Brain pericyte (primary cell): ENCODE measurements around the gene BRI3.

Experiments used
- DNase-seq: peaks from one replicate; pipeline ENCODE4 v3.0.0-alpha.2; 2012; ENCODE audit warnings: low read depth, low spot score

Gene BRI3, protein sequence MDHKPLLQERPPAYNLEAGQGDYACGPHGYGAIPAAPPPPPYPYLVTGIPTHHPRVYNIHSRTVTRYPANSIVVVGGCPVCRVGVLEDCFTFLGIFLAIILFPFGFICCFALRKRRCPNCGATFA

DNA sequence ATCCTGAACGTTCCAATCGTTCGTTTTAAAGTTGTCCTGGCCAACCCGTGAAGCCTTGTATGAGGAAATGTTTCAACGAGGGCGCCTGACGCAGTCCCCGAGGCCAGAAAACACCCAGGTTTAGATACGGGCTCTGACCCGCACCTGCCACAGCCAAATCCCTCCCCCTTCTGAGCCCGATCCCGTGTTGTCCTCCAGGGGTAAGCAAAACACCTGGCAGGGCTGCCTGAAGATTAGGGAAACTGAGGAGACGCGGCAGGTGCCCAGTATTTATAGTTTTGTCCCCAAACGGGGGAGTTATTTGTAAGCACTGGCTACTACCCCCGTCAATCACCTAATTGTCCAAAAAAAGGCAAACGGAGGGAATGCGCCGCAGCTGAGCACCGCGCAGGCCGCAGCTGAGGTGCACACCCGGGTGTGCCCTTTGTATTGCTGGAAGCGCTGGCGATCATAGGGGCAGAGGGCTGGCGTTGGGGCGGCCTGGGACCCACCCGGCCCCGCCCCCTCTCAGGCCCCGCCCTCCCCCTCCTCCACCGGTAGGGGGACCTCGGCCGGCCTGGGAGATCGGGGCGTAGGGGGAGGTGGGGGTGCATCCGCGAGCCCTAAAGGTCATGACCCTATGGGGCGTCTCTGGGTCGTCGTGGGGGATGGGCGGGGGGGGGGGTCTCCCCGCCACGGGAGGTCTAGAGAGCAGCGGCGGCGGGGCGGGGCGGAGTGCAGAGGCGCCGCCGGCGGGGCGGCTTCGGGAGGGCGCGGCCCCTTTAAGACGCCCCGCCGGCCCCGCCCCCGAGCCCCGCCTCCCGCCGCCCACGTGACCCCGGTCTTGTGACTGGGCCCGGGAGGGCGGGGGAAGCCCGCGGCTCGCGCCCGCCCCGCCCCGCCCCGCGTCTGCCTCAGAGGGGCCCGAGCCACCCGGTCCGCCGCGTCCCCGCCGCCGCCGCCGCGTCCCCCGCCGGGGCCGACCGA lies at the start of gene BRI3:
BRI3 (plus strand) TSS at position 896 of the 966 bp plus-strand sequence. CDS start 110 bp downstream, outside the sequence.
- no peak for DNase-seq

GRCh38 chr7:98232263-98232585 lies 49.3 kb upstream of the BRI3 start:
- no peak for DNase-seq

GRCh38 chr7:98232799-98233198 lies 48.7 kb upstream of the BRI3 start:
- no peak for DNase-seq

- no peak for DNase-seq
Measured at GRCh38 chr7:98233219-98234070, 48.0 kb upstream of the BRI3 start.

GRCh38 chr7:98234429-98235147 lies 46.9 kb upstream of the BRI3 start:
- no peak for DNase-seq

- DNase-seq = no peak
Measured at GRCh38 chr7:98235901-98236300, 45.6 kb upstream of the BRI3 start.

DNA sequence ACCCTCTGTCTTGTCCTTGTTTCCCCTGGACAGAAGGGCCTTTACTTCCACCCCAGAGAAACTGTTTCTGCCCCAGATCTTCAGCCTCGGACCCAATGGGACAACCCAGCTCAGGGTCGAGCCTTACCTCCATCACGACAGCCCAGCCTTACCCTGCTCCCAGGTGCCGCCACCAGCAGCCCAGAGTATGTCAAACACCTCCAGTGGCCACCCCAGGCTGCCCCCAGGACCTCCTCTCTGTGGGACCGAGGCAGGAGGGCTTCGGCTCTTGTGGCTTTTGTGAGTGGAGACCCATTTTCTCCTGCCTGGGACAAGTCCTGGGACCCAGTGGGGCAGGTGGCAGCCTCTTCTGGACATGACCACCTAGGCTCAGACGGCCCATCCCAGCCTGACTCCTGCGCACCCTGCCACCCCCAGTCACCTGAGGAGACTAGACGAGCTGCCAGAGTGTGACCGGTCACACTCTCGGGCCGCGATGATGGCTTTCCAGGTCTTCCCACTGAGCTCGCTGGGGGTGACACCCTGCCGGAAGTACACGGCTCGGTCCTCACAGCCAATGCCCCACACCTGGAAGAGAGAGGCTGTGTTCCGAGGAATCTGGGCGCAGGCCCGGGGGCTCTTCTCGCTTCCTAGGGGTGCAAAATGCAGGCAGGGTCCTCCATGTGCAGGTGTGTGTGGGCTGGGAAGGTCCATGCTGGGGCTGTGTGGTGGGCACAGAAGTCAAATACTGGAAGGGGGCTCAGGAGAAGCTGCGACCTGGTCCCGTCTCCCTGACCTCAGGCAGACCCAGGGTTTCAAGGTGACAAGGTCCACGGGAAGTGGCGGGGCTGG lies 44.9 kb upstream of the BRI3 start:
- DNase-seq = no peak

- no peak for DNase-seq
Measured at GRCh38 chr7:98238076-98238475, 43.4 kb upstream of the BRI3 start.

DNA sequence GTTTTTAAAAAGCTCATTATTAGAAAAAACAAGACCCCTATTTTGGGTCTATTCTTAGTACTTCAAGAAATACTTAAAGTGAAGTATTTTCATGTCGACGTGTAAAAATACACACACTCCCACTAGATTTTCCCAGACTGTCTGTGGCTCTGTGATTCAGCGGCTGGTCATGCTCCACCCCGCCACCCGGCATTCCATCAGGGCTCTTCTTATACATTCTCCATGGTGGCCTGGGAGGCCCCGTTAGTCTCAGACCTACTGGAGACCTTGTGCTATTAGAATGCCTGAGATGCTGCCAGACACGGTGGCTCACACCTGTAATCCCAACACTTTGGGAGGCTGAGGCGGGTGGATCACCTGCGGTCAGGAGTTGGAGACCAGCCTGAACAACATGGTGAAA lies 42.5 kb upstream of the BRI3 start:
- no peak for DNase-seq

DNA sequence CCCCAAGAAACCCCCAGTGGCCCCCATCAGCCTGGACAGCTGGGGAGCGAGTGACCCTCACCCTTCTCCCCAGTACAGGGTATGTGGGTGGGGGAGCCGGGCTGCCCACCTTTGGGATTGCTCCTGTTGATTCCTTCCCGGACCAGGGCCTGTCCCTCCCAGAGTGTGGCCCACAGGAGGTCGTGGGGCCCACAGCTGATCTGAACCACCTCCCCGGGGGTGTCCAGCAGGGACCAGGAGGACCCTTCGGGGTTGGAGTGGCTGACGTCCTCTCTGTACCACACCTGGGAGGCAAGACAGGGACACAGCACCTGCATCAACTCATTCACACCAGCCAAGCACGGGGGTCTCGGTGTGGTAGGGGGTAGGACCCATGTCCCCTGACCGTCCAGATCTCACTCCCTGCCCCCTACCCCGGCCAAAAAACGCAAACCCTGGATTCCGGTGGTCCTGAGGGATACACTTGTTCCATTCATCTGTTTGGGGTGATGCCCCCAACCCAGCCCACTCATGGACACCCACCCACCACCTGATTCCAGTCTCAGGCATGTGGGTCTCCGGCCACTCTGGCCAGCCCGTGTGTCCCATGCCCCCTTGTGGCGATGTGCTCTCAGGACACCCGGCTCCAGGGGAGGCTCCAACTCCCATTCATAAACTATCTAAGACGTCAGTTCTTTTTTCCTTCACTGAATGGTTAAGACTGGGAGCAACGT lies 40.4 kb upstream of the BRI3 start:
- DNase-seq = no peak

- DNase-seq = no peak
Measured at GRCh38 chr7:98241674-98242241, 39.7 kb upstream of the BRI3 start.

- no peak for DNase-seq
Measured at GRCh38 chr7:98242342-98242741, 39.1 kb upstream of the BRI3 start.

DNA sequence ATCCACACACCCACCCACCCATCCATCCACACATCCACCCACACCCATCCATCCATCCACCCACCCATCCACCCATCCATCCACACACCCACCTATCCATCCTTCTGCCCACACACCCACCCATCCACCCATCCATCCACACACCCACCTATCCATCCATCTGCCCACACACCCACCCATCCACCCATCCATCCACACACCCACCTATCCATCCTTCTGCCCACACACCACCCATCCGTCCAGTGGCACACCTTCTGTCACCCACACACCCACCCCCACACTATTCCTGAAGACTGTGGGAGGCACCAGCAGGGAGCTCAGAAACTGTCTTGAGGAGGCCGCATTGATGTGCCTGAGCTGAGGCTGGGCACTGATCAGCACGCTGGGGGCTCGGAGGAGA lies 38.6 kb upstream of the BRI3 start:
- DNase-seq = no peak

DNA sequence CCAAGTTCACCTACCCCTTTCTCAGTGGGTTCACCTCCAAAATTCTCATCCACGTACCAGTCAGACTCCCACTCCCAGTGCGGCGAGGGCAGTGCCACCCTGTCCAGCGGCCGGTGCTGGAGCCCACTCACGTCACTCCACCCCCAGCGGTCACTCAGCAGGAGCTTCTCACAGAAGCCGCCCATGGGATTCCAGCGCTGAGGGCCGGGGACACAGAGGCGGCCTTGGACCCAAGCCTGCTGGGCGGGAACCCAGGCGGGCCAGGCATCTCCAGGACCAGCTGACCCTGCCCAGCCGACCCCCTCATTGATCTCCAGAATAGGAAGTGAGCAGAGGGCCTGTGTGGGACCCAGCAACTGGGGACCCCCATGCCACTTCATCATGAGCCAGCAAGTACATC lies 36.6 kb upstream of the BRI3 start:
- DNase-seq = no peak

GRCh38 chr7:98248156-98248555 lies 33.3 kb upstream of the BRI3 start:
- DNase-seq = no peak

DNA sequence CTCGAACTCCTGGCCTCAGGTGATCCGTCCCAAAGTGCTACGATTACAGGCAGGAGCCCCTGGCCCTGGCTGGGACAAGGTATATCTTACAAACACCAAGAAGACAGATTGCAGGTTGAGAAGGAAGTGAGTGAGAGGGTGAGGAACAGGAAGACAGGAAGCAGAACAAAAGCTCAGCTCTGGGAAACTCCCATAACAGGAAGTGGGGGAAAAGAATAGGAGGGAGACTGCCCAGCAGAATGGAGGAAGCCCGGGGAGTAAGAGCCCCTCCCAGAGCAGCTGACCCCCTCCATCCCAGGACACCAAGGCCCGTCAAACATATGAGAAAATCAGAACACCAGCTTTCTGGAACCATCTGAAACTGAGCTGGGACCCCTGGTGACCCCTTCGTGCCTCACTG lies 32.4 kb upstream of the BRI3 start:
- DNase-seq = no peak

- no peak for DNase-seq
Measured at GRCh38 chr7:98250789-98251188, 30.7 kb upstream of the BRI3 start.

DNA sequence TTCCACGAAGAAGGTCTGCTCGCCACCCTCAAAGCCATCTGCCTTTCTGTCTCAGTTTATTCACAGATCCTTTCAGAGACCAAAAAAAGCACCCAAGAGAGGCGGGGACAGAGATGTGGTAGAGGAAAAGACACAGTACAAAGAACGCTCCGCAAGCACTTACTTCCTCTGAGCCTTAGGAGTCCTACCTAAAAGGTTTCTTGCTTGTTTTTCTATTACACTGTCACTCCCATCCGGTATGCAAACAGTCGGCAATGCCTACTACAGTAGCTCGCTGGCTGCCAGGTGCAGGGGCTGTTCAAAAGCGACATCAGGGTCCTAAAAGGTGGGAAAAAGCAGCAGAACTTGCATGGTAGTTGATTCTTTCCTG lies 30.3 kb upstream of the BRI3 start:
- no peak for DNase-seq

GRCh38 chr7:98251601-98252424 lies 29.7 kb upstream of the BRI3 start, which contains the start of gene TECPR1:
TECPR1 (minus strand) TSS chr7:98252232; CDS start chr7:98246146, 6,086 bp downstream.
- peak; percentile 54 for DNase-seq
